Measurements from ENCODE around the gene ETS2.

DNA sequence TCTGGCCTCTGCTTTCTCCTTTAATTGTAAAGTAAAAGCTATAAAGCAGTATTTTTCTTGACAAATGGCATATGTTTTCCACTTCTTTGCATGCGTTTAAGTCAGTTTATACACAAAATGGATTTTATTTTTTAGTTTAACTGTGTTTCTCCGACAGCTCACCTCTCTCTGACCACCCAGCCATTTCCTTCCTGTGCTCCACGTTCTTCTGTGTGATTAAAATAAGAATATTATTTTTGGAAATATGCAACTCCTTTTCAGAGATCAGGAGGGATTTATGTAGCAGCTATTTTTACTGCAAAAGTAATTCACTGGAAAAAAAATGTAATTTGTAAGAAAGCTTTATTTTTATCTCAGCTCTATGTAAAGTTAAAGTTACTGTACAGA is 18.0 kb downstream of the ETS2 start:
- TF ChIP-seq, protein P1, sequence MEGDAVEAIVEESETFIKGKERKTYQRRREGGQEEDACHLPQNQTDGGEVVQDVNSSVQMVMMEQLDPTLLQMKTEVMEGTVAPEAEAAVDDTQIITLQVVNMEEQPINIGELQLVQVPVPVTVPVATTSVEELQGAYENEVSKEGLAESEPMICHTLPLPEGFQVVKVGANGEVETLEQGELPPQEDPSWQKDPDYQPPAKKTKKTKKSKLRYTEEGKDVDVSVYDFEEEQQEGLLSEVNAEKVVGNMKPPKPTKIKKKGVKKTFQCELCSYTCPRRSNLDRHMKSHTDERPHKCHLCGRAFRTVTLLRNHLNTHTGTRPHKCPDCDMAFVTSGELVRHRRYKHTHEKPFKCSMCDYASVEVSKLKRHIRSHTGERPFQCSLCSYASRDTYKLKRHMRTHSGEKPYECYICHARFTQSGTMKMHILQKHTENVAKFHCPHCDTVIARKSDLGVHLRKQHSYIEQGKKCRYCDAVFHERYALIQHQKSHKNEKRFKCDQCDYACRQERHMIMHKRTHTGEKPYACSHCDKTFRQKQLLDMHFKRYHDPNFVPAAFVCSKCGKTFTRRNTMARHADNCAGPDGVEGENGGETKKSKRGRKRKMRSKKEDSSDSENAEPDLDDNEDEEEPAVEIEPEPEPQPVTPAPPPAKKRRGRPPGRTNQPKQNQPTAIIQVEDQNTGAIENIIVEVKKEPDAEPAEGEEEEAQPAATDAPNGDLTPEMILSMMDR (IDR thresholded peaks at IDR 0.05), result no peak
- no peak for TF ChIP-seq EZH2 (IDR thresholded peaks at IDR 0.05)
